ENCODE results near the gene ATXN10. TPM values are rescaled to one million over a fixed set of nuclear protein-coding genes. Genes with fewer than 3 reads are reported as not detected.
"Not testable (repeated sequence)": the region's sequence is repeated elsewhere in the genome, so short reads cannot be mapped to it uniquely, and the experiment has no call there.

Gene ATXN10
- total RNA-seq = 10 to 100 TPM; 35.5 to 83.3 (median 51.1) TPM

- peak; percentile 32 to 89 for DNase-seq (ENCODE audit: low spot score in 2 of 2)
- peak within 1 kb of the TSS; percentile 70 for H3K4me3 ChIP-seq (ENCODE audit: low read depth, poor library complexity, severe bottlenecking)
- TF ChIP-seq POLR2A (IDR thresholded peaks at IDR 0.05) (no peak), CTCF (IDR thresholded peaks at IDR 0.05) (no peak)
- intact Hi-C loops (cut with DNase I; ENCODE audit: low total_unique reads) = no loop called here
- 0 to 1% methylated on average over 30 to 68 of the region's 89 CpGs for WGBS, 2 donors
Observed at GRCh38 chr22:45671783-45672563, at the start of gene ATXN10. Gene ATXN10 (plus strand): TSS chr22:45671834. CDS start chr22:45672064, 230 bp downstream.

- WGBS, 2 donors = 87 to 93% methylated on average over 10 to 11 of the region's 11 CpGs
- H3K4me3 ChIP-seq (ENCODE audit: low read depth, poor library complexity, severe bottlenecking) = no peak overlapping the region
- no peak for TF ChIP-seq CTCF (IDR thresholded peaks at IDR 0.05)
- TF ChIP-seq POLR2A (IDR thresholded peaks at IDR 0.05) = no peak
- no peak for DNase-seq (ENCODE audit: low spot score in 2 of 2)
- intact Hi-C loops (cut with DNase I; ENCODE audit: low total_unique reads) = no loop called here
Observed at GRCh38 chr22:45621836-45622600, 49.6 kb upstream of the ATXN10 start.

- DNase-seq (ENCODE audit: low spot score in 2 of 2); intact Hi-C loops (cut with DNase I; ENCODE audit: low total_unique reads); H3K4me3 ChIP-seq (ENCODE audit: low read depth, poor library complexity, severe bottlenecking): not testable (repeated sequence)
- WGBS, 2 donors = 84 to 89% methylated on average over 3 of the region's 3 CpGs
Observed at GRCh38 chr22:45623464-45624145, 48.0 kb upstream of the ATXN10 start.

- WGBS, 2 donors = 38 to 42% methylated on average over 22 of the region's 22 CpGs
- peak in 1 of 2 donors; percentile 42 for DNase-seq (ENCODE audit: low spot score in 2 of 2)
- intact Hi-C loops (cut with DNase I; ENCODE audit: low total_unique reads) = no loop called here
- TF ChIP-seq POLR2A (IDR thresholded peaks at IDR 0.05) = no peak
- no peak for TF ChIP-seq CTCF (IDR thresholded peaks at IDR 0.05)
- no peak overlapping the region for H3K4me3 ChIP-seq (ENCODE audit: low read depth, poor library complexity, severe bottlenecking)
Observed at GRCh38 chr22:45626198-45626651, 45.4 kb upstream of the ATXN10 start.

GRCh38 chr22:45627489-45628233 lies 44.0 kb upstream of the ATXN10 start:
- intact Hi-C loops (cut with DNase I; ENCODE audit: low total_unique reads) = no loop called here
- WGBS, 2 donors = 91 to 94% methylated on average over 22 of the region's 22 CpGs
- H3K4me3 ChIP-seq (ENCODE audit: low read depth, poor library complexity, severe bottlenecking) = no peak overlapping the region
- TF ChIP-seq POLR2A (IDR thresholded peaks at IDR 0.05) (no peak), CTCF (IDR thresholded peaks at IDR 0.05) (no peak)
- DNase-seq (ENCODE audit: low spot score in 2 of 2) = no peak

All from lower leg skin (tissue), 4 donors.